CMK (cell line): ENCODE measurements around the gene TECPR2.

Source experiments
- DNase-seq: peaks from one replicate; pipeline ENCODE4 v3.0.0-alpha.2; 2010; ENCODE audit warnings: low read depth

Gene TECPR2

GRCh38 chr14:102464846-102465341 is 102.2 kb downstream of the TECPR2 start:
- DNase-seq = no peak

- no peak for DNase-seq
Observed at GRCh38 chr14:102469261-102469660, 106.5 kb downstream of the TECPR2 start.

- no peak for DNase-seq
Observed at GRCh38 chr14:102471921-102472790, 109.4 kb downstream of the TECPR2 start.

GRCh38 chr14:102472791-102473150 is 110.0 kb downstream of the TECPR2 start:
- DNase-seq = no peak

- DNase-seq = no peak
Observed at GRCh38 chr14:102473559-102473958, 110.8 kb downstream of the TECPR2 start.

- DNase-seq = no peak
Observed at GRCh38 chr14:102474934-102475333, 112.2 kb downstream of the TECPR2 start.

GRCh38 chr14:102479107-102479506 is 116.4 kb downstream of the TECPR2 start:
- DNase-seq = no peak

- DNase-seq = no peak
Observed at GRCh38 chr14:102479777-102480176, 117.0 kb downstream of the TECPR2 start.

GRCh38 chr14:102481371-102481770 is 118.6 kb downstream of the TECPR2 start:
- DNase-seq = no peak

- DNase-seq = no peak
Observed at GRCh38 chr14:102481791-102482238, 119.1 kb downstream of the TECPR2 start.

- DNase-seq = no peak
Observed at GRCh38 chr14:102484316-102484715, 121.6 kb downstream of the TECPR2 start.

- DNase-seq = no peak
Observed at GRCh38 chr14:102485693-102486512, 123.2 kb downstream of the TECPR2 start.

GRCh38 chr14:102486513-102487203 is 123.9 kb downstream of the TECPR2 start:
- DNase-seq = no peak

- no peak for DNase-seq
Observed at GRCh38 chr14:102487204-102487577, 124.5 kb downstream of the TECPR2 start.

GRCh38 chr14:102490456-102490855 is 127.7 kb downstream of the TECPR2 start:
- DNase-seq = no peak

GRCh38 chr14:102491366-102491765 is 128.6 kb downstream of the TECPR2 start:
- no peak for DNase-seq

GRCh38 chr14:102491786-102492530 is 129.2 kb downstream of the TECPR2 start:
- no peak for DNase-seq

GRCh38 chr14:102492531-102492910 is 129.8 kb downstream of the TECPR2 start:
- no peak for DNase-seq

- DNase-seq = no peak
Observed at GRCh38 chr14:102493096-102493495, 130.4 kb downstream of the TECPR2 start.

GRCh38 chr14:102493585-102493984 is 130.8 kb downstream of the TECPR2 start:
- no peak for DNase-seq

- no peak for DNase-seq
Observed at GRCh38 chr14:102495491-102496330, 133.0 kb downstream of the TECPR2 start.
